Caco-2 (cell line): Measurements from ENCODE around the gene RPUSD1. TPM values are rescaled to one million over a fixed set of nuclear protein-coding genes. Genes with fewer than 3 reads are reported as not detected.

Experiments used
- BruUV-seq: library from RNA; stranded (reverse); fragments of 400-500 nt; replicated peaks from 2 replicates; lab custom pipeline; 2021; lab: Mats Ljungman, UMichigan
- CTCF ChIA-PET: fragments of 300-600 bp; sonication (Branson Sonifier 250); formaldehyde crosslinking; loops from one replicate; lab custom pipeline; 2022; ENCODE audit warnings: antibody characterized with exemption; lab: Charles Lee
- POLR2A ChIA-PET: fragments of 300-600 bp; sonication (Branson Sonifier 250); formaldehyde crosslinking; loops from one replicate; lab custom pipeline; 2022; ENCODE audit warnings: antibody characterized with exemption; lab: Charles Lee
- DNase-seq, 2 experiments: peaks; one replicate each; pipeline versions ENCODE4 v3.0.0 to v3.0.0-alpha.2; 2020 to 2022
- H3K27me3 ChIP-seq: replicated peaks from 2 replicates; pipeline ENCODE4 v1.6.0; 2011; ENCODE audit warnings: low read length; ENCODE audit not compliant: control insufficient read depth, insufficient read depth
- H3K36me3 ChIP-seq: 2 replicates; pipeline ENCODE4 v1.5.1; 2011; ENCODE audit warnings: low read length; ENCODE audit not compliant: control insufficient read depth, insufficient read depth
- H3K4me1 ChIP-seq: fragments of 250-450 bp; sonication (Bioruptor Pico); 2 replicates; pipeline ENCODE4 v1.5.1; 2020; ENCODE audit warnings: mild to moderate bottlenecking
- H3K4me3 ChIP-seq: 2 replicates; pipeline ENCODE4 v1.5.1; 2011; ENCODE audit warnings: low read depth, mild to moderate bottlenecking, control low read depth, low read length
- H3K9me3 ChIP-seq: fragments of 250-450 bp; sonication (Bioruptor Pico); 2 replicates; pipeline ENCODE4 v1.5.1; 2020; ENCODE audit warnings: mild to moderate bottlenecking, moderate library complexity
- H3K27ac Mint-ChIP-seq: one replicate; pipeline ENCODE4 v1.8.0; 2022; ENCODE audit warnings: mixed read lengths; ENCODE audit not compliant: unreplicated experiment
- H3K27me3 Mint-ChIP-seq: one replicate; pipeline ENCODE4 v1.8.0; 2022; ENCODE audit warnings: mixed read lengths; ENCODE audit not compliant: insufficient read depth, unreplicated experiment
- H3K36me3 Mint-ChIP-seq: one replicate; pipeline ENCODE4 v1.8.0; 2022; ENCODE audit warnings: mild to moderate bottlenecking, mixed read lengths; ENCODE audit not compliant: insufficient read depth, unreplicated experiment
- H3K4me1 Mint-ChIP-seq: one replicate; pipeline ENCODE4 v1.8.0; 2022; ENCODE audit warnings: low read depth, mixed read lengths; ENCODE audit not compliant: unreplicated experiment
- H3K4me3 Mint-ChIP-seq: one replicate; pipeline ENCODE4 v1.8.0; 2022; ENCODE audit warnings: mild to moderate bottlenecking, moderate library complexity, mixed read lengths; ENCODE audit not compliant: unreplicated experiment
- H3K9me3 Mint-ChIP-seq: one replicate; pipeline ENCODE4 v1.8.0; 2022; ENCODE audit warnings: mixed read lengths; ENCODE audit not compliant: unreplicated experiment
- intact Hi-C: fragments of 100-400 bp; cut with micrococcal nuclease; formaldehyde crosslinking; loops from one replicate; pipeline ENCODE4 v1.10.0; 2022; ENCODE audit not compliant: unreplicated experiment
- total RNA-seq: library from RNA; stranded (reverse); gene quantifications from 2 replicates; pipeline ENCODE4 v1.2.3, GENCODE V29; 2022
- TF ChIP-seq, protein P1 (sequence below), 2 experiments: fragments of 200-600 bp in 1 of 2; IDR thresholded peaks; 1 replicate in 1 of 2; 2 replicates in 1 of 2; pipeline versions ENCODE4 v1.5.1 to v1.8.0; 2011 to 2022; ENCODE audit warnings: antibody characterized with exemption in 1 of 2, control low read depth in 1 of 2, inconsistent platforms in 1 of 2, low read depth in 1 of 2, low read length in 1 of 2, mild to moderate bottlenecking in 1 of 2, moderate library complexity in 1 of 2; ENCODE audit not compliant: insufficient read depth in 1 of 2, severe bottlenecking in 1 of 2, unreplicated experiment in 1 of 2

The RPUSD1 gene
- total RNA-seq, 1 experiment from 2014 or later = 44.0 TPM

DNA sequence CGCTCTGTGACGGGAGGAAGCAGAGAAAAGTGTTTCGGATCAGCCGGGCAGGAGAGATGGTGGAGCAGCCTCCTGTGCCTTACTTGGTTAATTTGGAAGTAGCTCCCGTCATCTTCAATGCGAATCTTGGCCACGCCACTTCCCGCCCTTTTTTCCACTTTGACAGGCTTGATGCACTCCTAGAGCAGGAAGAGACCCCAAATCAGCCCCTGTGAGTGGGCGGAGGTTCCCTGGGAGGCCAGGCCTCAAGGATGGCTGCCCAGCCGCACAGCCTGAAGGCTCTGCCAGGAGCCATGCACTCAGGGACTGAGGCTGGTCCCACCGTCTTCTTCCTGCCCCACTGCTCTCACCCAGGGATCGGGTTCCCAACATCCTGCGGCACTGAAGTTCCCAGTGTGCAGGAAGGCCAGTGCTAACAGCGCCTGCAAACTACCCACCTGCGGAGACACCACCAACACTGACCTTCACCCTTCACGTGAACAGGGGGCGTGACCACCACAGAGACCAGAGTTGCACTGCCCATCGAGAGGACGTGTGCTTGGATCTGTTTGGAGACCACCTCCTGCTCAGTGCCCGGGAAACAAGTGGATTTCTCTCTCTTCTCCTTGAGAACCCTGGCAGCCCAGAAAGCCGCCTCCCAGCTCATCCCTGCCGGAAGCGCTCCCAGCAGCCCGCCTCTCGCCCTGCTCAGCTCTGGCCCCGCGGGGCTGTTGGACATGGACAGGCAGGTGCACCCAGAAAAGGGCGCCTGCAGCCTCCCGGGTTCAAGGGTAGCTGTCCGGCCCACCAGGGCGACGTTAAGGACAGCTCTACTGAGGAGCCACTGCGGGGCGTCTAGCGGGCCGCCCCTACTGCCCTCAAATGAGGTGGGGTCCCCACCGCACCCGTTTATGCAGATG lies 48.4 kb downstream of the RPUSD1 start:
- peaks cover 32% of the 10 kb centered on the region for H3K36me3 Mint-ChIP-seq
- no peaks in the 10 kb centered on the region for H3K4me1 ChIP-seq
- no peaks in the 10 kb centered on the region for H3K4me1 Mint-ChIP-seq
- TF ChIP-seq, protein P1, sequence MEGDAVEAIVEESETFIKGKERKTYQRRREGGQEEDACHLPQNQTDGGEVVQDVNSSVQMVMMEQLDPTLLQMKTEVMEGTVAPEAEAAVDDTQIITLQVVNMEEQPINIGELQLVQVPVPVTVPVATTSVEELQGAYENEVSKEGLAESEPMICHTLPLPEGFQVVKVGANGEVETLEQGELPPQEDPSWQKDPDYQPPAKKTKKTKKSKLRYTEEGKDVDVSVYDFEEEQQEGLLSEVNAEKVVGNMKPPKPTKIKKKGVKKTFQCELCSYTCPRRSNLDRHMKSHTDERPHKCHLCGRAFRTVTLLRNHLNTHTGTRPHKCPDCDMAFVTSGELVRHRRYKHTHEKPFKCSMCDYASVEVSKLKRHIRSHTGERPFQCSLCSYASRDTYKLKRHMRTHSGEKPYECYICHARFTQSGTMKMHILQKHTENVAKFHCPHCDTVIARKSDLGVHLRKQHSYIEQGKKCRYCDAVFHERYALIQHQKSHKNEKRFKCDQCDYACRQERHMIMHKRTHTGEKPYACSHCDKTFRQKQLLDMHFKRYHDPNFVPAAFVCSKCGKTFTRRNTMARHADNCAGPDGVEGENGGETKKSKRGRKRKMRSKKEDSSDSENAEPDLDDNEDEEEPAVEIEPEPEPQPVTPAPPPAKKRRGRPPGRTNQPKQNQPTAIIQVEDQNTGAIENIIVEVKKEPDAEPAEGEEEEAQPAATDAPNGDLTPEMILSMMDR (IDR thresholded peaks at IDR 0.05; ENCODE audit: insufficient read depth in 1 of 2, low read depth in 1 of 2, low read length in 1 of 2, severe bottlenecking in 1 of 2, unreplicated experiment in 1 of 2) = no peak
- TSS peak; percentile 62 for BruUV-seq
- CTCF ChIA-PET = interaction anchor here (0.6 to 0.7 kb wide), 2 partner anchors 14 to 95 kb away, joined by 4 to 6 read pairs; no protein-coding TSS in a partner anchor
- no peaks in the 10 kb centered on the region for H3K27me3 Mint-ChIP-seq
- peak overlapping the region; percentile 71 for H3K4me3 Mint-ChIP-seq
- intact Hi-C loops = loop anchor here (5.0 kb wide), 1 partner anchor 47 kb away; the partner anchor contains the start of genes CHTF18 and RPUSD1
- POLR2A ChIA-PET = no interaction called here
- no peaks in the 10 kb centered on the region; the same call in 1 of the 2 replicates for H3K36me3 ChIP-seq
- no peak for DNase-seq
- no peak overlapping the region for H3K27ac Mint-ChIP-seq
- no peaks in the 10 kb centered on the region for H3K9me3 ChIP-seq
- H3K9me3 Mint-ChIP-seq = no peaks in the 10 kb centered on the region
- H3K27me3 ChIP-seq = no peaks in the 10 kb centered on the region
- peak overlapping the region; percentile 69 for H3K4me3 ChIP-seq

DNA sequence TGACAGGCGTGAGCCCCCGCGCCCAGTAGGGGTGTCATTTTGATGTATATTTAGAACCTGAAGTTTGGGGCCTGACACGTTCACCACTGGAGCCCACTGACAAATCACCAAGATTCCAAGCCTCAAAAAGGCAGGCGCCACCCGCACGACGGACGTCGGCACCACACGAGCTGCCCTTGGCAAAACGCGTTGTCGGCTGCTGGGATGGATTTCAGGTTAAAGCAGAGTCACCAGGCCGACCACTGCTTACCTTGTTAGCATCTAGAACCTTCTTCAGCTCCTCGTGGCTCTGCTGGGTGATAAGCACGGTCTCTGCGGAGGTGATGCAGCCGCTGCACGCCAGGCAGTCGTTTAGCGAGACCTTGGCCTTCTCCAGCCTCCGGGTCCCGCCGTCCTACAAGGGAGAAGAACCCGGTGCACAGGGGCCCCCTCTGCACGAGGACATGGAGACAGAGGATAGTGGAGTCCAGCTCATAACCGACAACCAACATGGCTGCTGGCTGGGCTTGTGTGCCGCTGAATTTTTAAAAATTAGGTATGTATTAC lies 51.2 kb downstream of the RPUSD1 start:
- no peaks in the 10 kb centered on the region for H3K9me3 Mint-ChIP-seq
- POLR2A ChIA-PET = no interaction called here
- BruUV-seq = no TSS peak
- H3K4me1 ChIP-seq = no peaks in the 10 kb centered on the region
- peaks cover 51% of the 10 kb centered on the region for H3K36me3 Mint-ChIP-seq
- no peaks in the 10 kb centered on the region for H3K4me1 Mint-ChIP-seq
- H3K27me3 Mint-ChIP-seq = no peaks in the 10 kb centered on the region
- no peaks in the 10 kb centered on the region; the same call in 1 of the 2 replicates for H3K36me3 ChIP-seq
- H3K27ac Mint-ChIP-seq = no peak overlapping the region
- CTCF ChIA-PET = interaction anchor here (0.7 to 1.0 kb wide), 2 partner anchors 12 to 25 kb away, joined by 3 read pairs; no protein-coding TSS in a partner anchor
- H3K9me3 ChIP-seq = no peaks in the 10 kb centered on the region
- no peaks in the 10 kb centered on the region for H3K27me3 ChIP-seq
- intact Hi-C loops = no loop called here
- no peak overlapping the region for H3K4me3 ChIP-seq
- TF ChIP-seq, protein P1 (IDR thresholded peaks at IDR 0.05; ENCODE audit: insufficient read depth in 1 of 2, low read depth in 1 of 2, low read length in 1 of 2, severe bottlenecking in 1 of 2, unreplicated experiment in 1 of 2) = no peak
- no peak overlapping the region for H3K4me3 Mint-ChIP-seq
- DNase-seq = no peak

DNA sequence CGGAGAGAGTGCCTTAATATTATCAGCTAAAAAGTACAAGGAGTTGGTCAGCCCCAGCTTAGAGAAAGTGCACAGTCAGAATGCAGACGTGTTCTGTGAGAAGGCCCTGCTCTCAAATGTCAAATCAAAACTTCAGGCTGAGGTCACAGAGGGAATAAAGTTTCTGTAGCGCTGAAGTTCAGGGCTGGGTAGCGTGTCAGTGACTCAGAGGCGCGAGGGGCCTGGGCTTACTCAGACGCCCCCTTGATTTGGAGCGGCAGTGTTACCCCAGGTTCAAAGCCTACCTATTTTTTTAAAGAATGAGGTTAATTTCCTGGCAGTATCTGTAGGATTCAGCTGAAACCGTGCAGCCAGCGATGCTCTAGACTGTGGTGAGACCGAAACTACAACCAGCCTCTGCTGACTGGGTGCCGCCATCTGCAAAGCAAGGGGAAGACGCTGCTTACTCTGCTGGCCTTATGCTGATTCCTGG lies 52.2 kb downstream of the RPUSD1 start:
- H3K36me3 Mint-ChIP-seq = peaks cover 51% of the 10 kb centered on the region
- no peak overlapping the region for H3K4me3 ChIP-seq
- H3K27me3 Mint-ChIP-seq = no peaks in the 10 kb centered on the region
- no peak overlapping the region for H3K27ac Mint-ChIP-seq
- no TSS peak for BruUV-seq
- H3K4me1 Mint-ChIP-seq = no peaks in the 10 kb centered on the region
- CTCF ChIA-PET = interaction anchor here (0.7 to 1.0 kb wide), 2 partner anchors 13 to 26 kb away, joined by 3 read pairs; no protein-coding TSS in a partner anchor
- POLR2A ChIA-PET = no interaction called here
- no peaks in the 10 kb centered on the region; the same call in 1 of the 2 replicates for H3K36me3 ChIP-seq
- no peak for DNase-seq
- H3K9me3 Mint-ChIP-seq = no peaks in the 10 kb centered on the region
- H3K9me3 ChIP-seq = no peaks in the 10 kb centered on the region
- intact Hi-C loops = no loop called here
- no peaks in the 10 kb centered on the region for H3K27me3 ChIP-seq
- no peak overlapping the region for H3K4me3 Mint-ChIP-seq
- TF ChIP-seq, protein P1 (IDR thresholded peaks at IDR 0.05; ENCODE audit: insufficient read depth in 1 of 2, low read depth in 1 of 2, low read length in 1 of 2, severe bottlenecking in 1 of 2, unreplicated experiment in 1 of 2) = no peak
- no peaks in the 10 kb centered on the region for H3K4me1 ChIP-seq
